Measurements from ENCODE around the gene TSPAN11. TPM values are rescaled to one million over a fixed set of nuclear protein-coding genes. Genes with fewer than 3 reads are reported as not detected.
A peak's percentile ranks its signal among the peaks of the same experiment; 100 is the strongest.

The TSPAN11 gene
- polyA plus RNA-seq, 3 donors, result 3.8 to 5.0 (median 4.4) TPM

GRCh38 chr12:30953951-30954751, 27.6 kb downstream of the TSPAN11 start:
- no peak for DNase-seq (ENCODE audit: low read depth in 3 of 3, low spot score in 2 of 3)

DNA sequence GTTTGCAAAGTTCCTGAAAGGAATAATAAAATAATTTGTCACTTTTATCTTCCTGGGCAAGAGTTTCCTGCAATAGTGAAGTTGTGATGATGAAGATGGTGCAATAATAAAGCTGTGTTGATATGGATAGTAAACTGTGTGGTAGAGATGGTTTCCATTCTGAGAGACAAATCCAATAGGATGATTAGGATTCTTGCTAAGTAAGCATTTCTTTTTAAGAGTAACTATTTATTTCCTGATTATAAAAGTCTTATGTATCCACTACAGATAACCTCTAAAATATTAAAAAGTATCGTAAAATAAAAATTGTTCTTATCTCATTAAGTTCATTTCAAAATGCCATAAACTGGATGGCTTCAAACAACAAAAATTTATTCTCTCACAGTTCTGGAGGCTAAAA, 28.7 kb downstream of the TSPAN11 start:
- no peak for DNase-seq (ENCODE audit: low read depth in 3 of 3, low spot score in 2 of 3)

GRCh38 chr12:30959110-30959710, 32.7 kb downstream of the TSPAN11 start:
- DNase-seq (ENCODE audit: low read depth in 3 of 3, low spot score in 2 of 3), result no peak

GRCh38 chr12:30959778-30960177, 33.2 kb downstream of the TSPAN11 start:
- DNase-seq (ENCODE audit: low read depth in 3 of 3, low spot score in 2 of 3), result no peak

GRCh38 chr12:30961030-30961429, 34.5 kb downstream of the TSPAN11 start:
- DNase-seq (ENCODE audit: low read depth in 3 of 3, low spot score in 2 of 3), result no peak

- DNase-seq (ENCODE audit: low read depth in 3 of 3, low spot score in 2 of 3), result no peak
These were observed 35.5 kb downstream of the TSPAN11 start for GRCh38 chr12:30962047-30962446.

DNA sequence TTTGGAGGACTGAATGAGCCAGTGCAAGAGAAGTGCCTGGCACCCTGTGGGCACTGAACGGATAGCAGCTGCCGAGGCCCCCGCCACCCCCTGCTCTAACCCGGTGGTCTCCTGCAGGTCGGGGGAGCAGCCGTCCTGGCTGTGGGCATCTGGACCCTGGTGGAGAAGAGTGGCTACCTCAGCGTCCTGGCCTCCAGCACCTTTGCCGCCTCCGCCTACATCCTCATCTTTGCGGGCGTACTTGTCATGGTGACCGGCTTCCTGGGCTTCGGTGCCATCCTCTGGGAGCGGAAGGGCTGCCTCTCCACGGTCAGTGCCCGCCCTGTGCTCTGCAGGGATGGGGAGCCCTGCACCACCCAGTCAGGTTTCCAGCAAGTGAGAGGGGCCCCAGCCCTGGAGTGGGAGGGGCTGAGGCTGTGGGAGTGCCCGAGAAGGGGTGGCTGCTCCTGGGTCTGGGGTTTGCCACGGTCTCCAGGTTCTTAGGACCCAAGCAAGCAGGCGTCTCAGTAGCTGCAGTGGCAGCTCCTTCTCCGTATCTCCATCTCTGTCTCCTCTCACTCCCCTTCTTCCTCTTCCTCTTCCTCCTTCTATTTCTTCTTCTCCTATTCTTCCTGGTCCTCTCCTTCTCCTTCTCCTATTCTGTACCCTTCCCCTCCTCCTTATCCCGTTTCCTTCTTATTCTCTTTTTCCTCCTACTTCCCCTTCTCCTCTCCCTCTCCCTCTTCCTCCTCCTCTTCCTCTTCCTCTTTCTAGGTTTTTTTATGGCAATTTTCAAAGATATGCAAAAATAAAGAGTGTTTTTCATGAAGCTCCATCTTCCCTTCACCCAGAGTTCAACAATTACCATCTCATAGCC, 37.4 kb downstream of the TSPAN11 start:
- no peak for DNase-seq (ENCODE audit: low read depth in 3 of 3, low spot score in 2 of 3)

DNA sequence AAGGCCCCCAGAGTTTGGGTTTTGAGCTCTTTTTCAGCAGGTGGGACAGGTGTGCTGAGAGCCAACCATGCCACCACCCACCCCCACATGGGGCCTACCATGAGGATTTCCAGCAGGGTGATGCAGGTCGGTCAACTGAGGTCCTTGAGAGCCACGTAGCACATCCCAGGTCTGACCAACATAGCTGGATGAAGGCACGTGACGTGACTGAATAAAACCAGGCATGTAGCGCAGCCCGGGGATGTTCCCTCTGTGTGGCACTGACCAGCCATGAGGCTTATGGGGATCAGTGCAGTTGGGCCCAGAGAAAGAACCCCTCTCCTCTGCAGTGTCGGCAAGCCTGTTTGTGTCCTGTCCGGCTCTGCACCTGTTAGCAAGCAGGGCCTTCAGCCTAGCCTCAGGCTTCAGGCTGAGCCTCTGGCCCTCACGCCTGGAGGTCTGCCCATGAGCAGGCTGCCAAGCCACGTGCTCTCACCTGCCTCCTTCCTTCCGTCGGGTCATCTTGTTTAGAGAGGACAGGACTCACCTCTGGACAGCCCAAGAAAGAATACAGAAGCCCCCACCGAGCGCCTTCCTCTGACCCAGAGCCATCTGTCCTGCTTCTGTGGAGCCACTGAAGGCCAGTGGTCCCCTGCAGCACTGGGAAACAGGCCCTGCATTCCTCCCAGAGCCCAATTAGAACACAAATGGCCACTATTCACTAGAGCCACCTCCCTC, 38.5 kb downstream of the TSPAN11 start:
- no peak for DNase-seq (ENCODE audit: low read depth in 3 of 3, low spot score in 2 of 3)

GRCh38 chr12:30965613-30965985, 39.1 kb downstream of the TSPAN11 start:
- no peak for DNase-seq (ENCODE audit: low read depth in 3 of 3, low spot score in 2 of 3)

DNA sequence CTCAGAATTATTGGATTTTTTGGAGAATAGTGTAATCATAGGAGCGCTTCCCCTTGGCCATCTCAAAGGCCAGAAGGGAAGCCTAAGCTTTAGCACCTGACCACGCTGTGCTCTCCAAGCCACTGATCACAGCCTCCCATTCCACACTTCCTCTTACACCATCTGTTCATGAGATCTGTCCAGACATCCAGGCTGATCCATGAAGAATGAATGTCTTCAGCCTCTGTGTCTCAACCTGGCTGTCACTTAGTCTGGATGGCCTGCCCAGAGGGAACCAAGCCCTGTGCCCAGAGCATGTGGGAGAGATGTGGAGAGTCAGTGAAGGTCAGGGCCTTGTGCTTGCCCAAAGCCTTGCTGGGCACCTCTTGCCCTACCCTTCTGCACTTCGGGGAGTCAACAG, 40.5 kb downstream of the TSPAN11 start:
- no peak for DNase-seq (ENCODE audit: low read depth in 3 of 3, low spot score in 2 of 3)

DNA sequence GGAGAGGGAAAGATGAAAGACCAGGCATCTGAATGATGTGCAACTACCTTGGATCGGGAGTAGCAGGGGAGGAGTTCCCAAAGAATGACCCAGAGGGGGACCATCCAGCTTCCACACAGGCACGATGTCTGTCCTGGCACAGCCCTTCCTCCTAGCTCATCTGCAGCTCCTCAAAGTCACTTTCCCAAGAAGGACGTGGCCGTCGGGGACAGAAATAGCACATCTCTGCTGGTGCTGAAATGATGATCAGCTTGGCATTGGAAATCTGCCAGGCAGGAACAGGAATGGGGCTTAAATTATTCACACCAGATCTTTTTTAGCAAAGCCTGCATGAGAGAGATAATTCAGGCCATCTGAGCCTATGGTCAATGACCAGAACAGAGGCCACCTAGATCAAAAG, 41.7 kb downstream of the TSPAN11 start:
- DNase-seq (ENCODE audit: low read depth in 3 of 3, low spot score in 2 of 3), result no peak

GRCh38 chr12:30969006-30969405, 42.5 kb downstream of the TSPAN11 start:
- no peak for DNase-seq (ENCODE audit: low read depth in 3 of 3, low spot score in 2 of 3)

DNA sequence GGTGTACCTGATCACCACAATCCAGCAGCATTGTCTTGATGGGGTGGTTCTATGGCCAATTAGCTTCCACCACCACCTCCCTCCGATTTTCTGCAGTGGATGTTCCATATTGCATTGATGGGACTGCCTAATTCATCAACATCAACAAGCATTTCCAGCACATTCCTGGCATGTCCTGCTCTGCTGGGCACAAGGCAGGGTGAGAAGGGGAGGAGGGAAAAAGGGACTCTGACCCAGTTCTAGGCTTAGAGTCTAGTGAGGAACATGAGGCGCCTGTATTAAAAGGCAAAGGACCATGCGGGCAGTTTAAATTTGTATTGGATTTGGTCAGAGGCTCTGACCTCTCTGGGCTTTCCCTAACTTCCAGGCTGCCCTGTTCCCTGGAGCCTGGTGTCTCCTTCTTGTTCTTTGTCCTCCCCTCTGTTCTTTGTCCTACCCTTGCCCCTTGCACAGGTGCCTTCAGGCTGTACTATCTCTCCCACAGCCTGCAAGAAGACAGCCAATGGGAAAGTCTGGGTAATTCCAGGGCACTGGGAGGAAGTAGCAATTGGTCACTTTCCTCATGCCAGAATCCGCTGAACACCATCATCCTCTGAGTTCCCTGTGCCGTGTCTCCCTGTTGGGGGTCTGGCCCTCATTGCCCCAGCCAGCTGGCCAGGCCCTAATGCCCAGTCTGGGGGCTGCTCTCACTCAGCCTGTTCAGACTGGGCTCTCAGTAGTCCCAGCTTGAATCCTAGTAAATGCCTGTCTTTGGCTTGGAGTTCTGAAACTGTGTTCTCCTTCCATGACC, 43.3 kb downstream of the TSPAN11 start:
- DNase-seq (ENCODE audit: low read depth in 3 of 3, low spot score in 2 of 3), result no peak

GRCh38 chr12:30970559-30971197, 44.1 kb downstream of the TSPAN11 start:
- peak; percentile 19 to 58 (median 27) for DNase-seq (ENCODE audit: low read depth in 3 of 3, low spot score in 2 of 3)

DNA sequence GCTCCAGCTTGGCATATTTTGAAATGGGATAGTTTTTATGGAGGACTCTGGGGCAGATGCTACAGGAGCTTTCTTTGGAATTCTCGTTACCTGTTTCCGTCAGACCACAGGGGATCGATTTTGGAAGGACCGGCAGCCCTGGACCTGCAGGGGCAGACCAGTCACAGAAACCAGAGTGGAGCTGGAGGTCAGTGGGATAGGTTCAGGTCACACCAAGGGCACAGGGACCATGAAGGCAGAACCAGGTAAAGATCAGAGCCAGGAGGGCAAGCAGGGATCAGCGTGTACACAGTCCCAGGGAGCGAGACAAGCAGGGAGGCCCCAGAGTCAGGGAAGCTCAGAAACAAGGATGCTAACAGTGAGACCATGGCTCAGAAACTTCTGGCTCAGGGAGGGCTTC, 45.5 kb downstream of the TSPAN11 start:
- no peak for DNase-seq (ENCODE audit: low read depth in 3 of 3, low spot score in 2 of 3)

GRCh38 chr12:30973175-30973574, 46.6 kb downstream of the TSPAN11 start:
- DNase-seq (ENCODE audit: low read depth in 3 of 3, low spot score in 2 of 3), result no peak

DNA sequence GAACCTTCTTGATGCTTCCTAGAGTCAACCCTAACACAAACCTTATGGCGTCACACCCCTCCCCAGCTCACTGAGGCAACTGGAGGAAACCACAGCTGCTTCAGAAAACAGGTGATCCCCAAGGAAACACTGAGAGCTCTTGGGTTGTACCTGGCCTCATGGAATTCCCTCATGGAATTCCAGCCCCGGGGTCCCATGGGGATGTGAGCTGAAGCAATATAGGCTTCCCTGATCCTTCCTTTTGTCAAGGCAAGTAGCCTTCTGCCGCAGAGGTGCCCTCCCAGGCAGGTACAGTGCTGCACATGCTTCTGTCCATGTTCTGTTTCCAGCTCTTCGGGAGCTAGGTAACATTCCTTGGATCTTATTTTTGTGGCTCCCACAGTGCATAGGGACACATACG, 47.3 kb downstream of the TSPAN11 start:
- no peak for DNase-seq (ENCODE audit: low read depth in 3 of 3, low spot score in 2 of 3)

DNA sequence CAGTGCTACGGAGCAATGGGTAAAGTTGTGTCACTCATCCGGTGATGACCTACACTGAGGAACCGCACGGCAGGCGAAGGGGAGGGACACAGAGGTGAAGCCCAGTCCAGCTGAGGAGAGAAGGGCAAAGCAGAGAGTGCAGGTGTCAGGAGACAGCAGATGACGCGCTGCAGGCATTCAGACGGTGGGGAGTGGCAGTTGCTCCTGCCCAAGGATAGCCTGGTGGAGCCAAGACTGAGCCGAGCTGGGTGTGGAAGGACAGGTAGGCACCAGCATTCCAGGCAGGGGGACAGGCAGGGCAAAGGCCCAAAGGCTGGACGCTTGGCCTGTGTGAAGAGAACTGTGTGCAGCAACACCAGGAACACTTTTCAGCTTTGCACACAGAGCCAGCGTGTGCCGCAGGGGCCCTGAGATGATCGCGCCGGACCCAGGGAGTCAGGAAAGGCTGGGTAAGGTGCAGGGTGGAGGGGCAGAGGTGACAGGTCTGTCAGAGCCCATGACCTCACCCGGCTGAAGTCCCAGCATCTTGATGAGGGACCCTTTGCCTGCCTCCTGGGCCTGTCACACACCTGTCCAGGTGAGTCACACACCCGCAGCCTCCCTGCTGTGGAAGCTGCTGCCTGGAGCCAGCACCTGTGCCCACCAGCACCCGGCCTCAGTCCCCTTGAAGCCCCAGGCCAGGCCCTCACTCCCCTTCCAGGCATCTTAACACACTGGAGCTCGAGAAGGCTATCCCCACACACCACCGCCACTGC, 48.4 kb downstream of the TSPAN11 start:
- no peak for DNase-seq (ENCODE audit: low read depth in 3 of 3, low spot score in 2 of 3)

- no peak for DNase-seq (ENCODE audit: low read depth in 3 of 3, low spot score in 2 of 3)
These were observed 49.0 kb downstream of the TSPAN11 start for GRCh38 chr12:30975581-30975980.

Data from right renal cortex interstitium (tissue), 3 donors.